Left ventricle myocardium superior (tissue), 1 donor: Measurements from ENCODE around the gene GALNT4. TPM values are rescaled to one million over a fixed set of nuclear protein-coding genes. Genes with fewer than 3 reads are reported as not detected.

Experiments used
- ATAC-seq: fragments of 200-7000 bp; cut with Tn5 transposase; one replicate; pipeline ENCODE4 v1.9.1; 2020; ENCODE audit warnings: mild to moderate bottlenecking, moderate library complexity
- DNase-seq: peaks from one replicate; pipeline ENCODE4 v3.0.0-alpha.2; 2020
- intact Hi-C: fragments of 100-400 bp; cut with micrococcal nuclease; formaldehyde crosslinking; loops from one replicate; pipeline ENCODE4 v1.11.0; 2022
- total RNA-seq: library from RNA; stranded (reverse); fragmentation: NEBNext Ultra II Directional; extraction: Animal tissue kit (Norgen Biotek cat#: 25700); gene quantifications from one replicate; pipeline ENCODE4 v1.2.1, GENCODE V29; 2021
- donor health status: DM: no; HTN: yes; CAD: no; lungs with severe emphysema.

Gene GALNT4
- total RNA-seq, 1 donor from 2014 or later: 1.8 TPM

DNA sequence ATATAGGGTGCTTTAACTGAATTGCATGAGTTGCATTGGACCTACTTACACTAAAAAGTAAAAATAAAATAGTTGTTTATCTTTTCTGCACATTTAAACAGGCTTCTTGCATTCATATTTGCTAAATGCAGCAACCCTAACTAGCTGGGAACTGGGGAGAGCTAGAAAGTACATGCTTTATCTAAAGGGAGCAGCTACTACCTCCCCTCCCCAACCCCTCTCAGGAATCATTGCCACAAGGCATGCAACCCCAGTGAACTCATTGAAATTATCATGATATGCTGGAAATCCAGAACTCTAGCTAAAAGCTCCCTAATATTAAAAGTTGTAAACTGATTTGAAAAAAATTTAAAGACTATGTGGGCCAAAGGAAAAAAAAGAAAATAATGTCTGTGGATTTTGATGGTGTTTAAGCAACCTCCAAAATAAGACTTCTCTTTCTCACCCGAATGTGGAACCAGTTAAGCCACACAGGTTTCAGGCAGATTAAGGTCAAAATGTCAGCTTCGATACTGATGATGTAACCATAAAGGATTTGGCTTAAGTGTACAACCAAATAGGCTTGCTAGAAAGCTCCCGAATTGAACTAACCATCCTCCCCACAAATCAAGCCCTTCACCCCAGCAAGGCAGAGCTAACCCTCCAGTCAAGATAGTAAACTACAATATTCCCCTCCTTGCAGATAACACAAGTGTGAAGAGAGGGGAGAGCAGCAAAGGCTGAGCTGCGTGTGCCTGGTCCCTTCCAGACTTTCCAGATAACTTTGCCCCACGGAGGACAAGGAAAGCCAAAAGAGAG is 15.0 kb upstream of the GALNT4 start:
- no peak for DNase-seq
- ATAC-seq: no peak
- intact Hi-C loops: loop anchor here (5.0 to 10.0 kb wide), 2 partner anchors 165 to 563 kb away; partner anchors contain the start of gene ATP2B1

DNA sequence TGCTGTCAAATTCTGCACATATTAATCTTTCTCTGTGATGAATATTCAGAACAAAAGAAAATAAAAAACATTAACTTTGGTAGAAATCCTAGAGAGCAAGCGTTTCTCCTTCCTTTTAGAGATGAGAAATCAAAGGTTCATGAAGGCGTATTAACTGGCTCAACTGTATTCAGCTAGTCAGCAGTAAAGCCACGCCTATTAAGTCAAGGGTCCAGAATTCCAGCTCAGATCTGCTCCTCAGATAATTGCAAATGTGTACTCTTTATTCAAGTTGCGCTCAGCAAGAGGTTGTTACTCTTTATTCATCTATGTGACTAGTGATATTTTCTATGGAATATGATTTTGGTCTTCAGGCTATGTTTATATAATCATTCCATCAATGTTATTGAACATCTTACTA is 14.3 kb upstream of the GALNT4 start:
- no peak for DNase-seq
- intact Hi-C loops: no loop called here
- ATAC-seq: no peak

DNA sequence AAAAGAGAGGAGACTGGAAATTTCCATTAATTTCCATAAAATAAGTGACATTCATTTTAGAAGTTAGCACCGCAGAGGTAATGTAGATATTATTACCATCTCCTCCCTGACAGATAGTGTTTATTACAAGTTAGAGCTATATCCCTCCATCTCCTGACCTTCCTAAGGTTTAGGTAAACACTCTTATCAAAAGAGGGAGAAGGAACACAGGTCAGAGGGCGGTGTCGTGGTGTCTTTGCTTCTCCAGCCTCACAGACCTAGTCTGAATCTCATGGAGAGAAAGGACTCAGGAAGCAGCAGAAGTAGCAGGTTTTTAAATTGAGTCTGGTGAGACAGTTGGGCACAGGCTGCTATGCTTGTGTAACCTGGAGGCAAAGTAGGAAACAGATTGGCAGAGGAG is 12.8 kb upstream of the GALNT4 start:
- DNase-seq (no peak), ATAC-seq (no peak)
- intact Hi-C loops: no loop called here

DNA sequence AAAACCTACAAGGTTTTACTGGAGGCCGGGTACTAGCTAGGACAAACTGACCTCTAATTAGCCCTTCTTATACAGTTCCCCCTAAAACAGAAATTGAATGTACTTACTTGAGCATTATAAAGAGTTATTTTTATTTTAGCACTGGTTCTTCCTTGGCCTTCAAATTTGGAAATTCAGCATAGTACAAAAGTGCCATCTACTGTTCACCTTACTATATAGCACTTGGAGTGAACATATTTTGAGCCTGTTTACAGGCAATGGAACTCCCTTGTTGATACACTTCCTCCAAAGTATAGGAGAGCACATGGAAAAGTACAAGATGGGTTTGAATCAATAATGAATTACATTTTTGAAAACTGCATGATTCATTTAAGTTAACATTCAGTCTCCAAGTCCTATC is 5.1 kb upstream of the GALNT4 start:
- no peak for DNase-seq
- no peak for ATAC-seq
- intact Hi-C loops: loop anchor here (2.0 to 5.0 kb wide), 2 partner anchors 57 to 513 kb away; no protein-coding TSS in a partner anchor

DNA sequence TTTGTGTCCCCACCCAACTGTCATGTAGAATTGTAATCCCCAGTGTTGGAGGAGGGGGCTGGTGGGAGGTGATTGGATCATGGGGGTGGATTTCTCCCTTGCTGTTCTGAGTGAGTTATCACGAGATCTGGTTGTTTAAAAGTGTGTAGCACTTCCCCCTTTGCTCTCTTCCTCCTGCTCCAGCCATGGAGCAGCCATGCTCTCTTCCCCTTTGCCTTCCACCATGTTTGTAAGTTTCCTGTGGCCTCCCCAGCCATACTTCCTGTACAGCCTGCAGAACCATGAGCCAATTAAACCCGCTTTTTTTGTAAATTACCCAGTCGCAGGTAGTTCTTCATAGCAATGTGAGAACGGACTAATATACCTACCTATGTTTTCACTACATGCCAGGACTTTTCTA is 3.8 kb upstream of the GALNT4 start:
- DNase-seq: no peak
- intact Hi-C loops: loop anchor here (2.0 kb wide), 1 partner anchor 512 kb away; no protein-coding TSS in a partner anchor
- no peak for ATAC-seq

DNA sequence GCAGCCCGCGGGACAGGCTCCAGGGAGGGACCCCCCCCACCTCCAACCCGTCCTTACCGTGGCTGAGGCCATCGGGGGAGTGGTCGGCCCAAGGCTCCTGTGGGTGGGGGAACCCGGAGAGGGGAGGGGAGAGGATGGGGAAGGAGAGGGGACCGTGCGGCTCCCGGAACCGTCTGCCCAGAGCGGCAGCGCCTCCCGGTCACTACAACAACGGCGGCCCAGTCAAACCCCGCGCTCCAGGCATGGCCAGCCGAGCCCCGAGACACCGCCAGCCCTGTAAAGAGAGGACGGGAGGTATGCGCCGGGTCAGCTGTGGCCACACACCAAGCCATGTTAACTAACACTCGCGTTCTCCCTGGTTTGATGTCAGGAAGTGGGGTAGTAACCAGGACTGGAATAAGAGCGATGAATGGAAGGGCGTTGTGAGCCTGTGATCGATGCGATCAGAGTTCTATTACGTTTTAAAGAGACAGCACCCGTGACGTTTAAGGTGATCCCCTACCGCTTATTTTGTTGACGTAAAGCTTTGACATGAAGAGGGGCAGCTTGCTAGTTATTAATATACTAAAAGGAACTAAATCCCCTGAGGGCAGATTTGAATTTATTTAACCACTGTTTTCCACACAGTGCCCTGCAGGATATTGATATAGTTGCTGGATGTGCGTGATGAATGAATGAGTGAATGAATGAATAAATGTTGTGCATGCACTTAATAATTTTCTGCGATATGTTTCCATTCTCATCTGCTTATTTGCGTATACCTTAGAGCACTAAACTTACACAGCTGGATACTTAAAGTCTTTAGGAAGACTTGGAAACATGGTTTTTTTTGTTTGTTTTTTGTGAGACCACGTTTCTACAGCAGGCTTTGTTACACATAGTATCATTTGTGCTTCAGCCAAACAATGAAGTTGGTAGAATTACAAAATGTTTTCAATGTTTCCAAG is 1.5 kb upstream of the GALNT4 start, which contains the start of gene POC1B:
Gene POC1B (minus strand): TSS at position 224 of the 947 bp plus-strand sequence. CDS start 152 bp downstream, at position 72.
- peak; percentile 90 for ATAC-seq
- peak; percentile 86 for DNase-seq
- intact Hi-C loops: no loop called here

DNA sequence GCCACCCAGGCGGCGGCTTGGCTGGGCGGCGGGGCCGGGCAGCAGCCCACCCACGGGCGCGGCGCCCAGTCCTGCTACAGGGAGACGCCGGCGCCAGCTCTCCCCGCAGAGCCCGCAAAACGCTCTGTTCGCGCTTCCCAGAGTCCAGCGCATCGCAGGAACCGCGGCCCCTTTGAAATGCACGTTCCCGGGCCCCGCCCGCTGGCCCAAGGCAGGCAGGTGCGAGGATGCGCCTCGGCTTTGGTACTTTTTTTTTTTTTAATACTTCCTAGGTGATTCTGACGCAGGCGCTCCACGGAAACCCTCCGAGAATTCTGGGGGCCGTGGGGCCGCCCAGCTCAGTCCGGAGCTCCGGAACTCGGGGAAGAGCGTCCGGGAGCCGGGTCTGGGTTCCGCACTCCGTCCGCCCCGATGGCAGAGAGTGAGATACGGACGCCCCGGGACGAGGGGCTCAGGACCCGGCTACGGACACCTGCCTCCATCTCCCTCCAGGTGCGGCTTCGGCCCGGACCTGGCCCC is 768 bp upstream of the GALNT4 start:
- DNase-seq (peak; percentile 65), ATAC-seq (peak; percentile 49)
- intact Hi-C loops: no loop called here

DNA sequence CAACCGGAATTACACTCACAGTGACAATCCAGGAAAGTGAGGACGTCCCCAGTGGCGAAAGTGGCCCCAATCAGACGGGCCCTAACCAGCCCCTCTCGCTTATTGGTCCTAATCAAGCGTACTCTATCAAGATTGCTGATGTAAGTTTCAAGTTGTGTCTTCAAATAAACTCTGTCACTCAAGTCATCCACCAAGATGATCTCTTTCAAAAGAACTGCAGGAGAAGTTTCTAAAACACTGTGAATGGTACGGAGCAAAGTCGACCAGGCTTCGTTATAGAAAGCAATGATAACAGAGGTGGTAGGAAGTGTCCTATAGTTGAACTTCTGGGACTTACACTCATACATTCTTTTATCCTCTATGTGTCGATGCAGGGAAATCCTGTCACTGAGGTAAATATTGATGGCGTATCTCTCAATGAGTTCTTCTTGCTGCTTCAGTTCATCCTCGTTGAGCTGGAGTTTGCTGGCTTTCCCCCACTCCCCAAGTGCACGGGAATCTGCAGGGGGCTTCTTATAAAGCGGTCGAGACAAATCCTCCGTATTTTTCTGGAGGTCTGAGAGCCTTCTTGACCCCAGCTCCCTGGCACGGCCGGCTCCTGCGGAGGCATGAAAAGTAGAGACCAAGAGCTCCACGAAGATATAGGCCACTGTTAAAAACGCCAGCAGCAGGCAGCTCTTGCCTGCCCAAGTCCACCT is 604 bp downstream of the GALNT4 start:
- ATAC-seq: no peak
- DNase-seq: no peak
- intact Hi-C loops: no loop called here

DNA sequence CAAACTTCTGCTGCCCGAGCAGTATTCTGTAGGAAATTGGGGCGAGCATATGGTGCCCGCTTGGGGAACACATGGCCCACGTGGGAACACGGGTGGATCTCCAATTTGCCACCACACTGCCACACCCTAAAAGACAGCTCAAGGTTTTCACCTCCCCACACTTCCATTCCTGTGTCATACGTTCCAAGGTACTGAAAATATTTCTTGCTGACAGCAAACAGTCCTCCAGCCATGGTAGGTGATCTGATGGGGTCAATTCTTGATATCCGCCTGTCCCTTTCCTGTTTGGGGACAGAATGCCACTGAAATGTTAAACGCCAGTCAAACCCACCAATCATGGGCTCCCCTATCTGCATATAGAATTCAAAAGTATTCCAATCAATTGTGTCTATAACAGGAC is 1.2 kb downstream of the GALNT4 start:
- intact Hi-C loops: no loop called here
- ATAC-seq (no peak), DNase-seq (no peak)

DNA sequence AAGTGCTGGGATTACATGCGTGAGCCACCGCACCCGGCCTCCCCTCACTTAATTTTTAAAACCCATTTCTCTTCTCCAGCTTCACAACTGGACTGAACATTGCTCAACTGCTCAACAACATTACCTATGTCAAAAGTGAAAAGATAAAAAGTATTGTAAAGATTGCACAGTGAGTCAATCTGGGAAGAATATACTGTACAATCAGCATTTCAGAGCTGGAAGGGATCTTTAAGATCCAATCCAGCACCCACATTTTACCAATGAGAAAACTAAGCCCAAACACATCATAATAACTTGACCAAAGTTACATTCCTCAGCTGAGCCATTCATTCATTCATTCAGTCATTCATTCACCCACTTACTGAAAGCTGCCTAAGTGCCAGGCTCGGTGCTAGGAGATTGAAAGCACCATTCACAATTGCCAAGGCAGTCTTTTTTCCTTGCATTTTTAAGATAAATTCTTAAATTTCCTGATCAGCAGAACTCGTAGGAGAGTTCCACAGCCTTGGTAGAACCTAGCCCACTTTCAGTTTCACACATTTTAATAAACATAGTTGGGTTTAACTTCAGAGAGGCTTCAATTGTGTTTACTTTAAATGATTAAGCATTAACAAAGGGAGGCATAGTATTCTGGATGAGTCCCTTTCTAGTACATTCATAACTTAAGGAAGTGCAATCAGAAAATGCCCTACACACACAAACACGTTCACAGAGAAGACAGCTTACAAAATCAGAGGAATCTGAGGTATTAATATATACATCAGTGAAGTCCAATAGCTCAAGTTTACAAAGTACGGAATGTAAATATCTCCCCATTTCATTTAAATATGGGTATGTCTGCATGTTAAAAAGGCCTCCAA is 3.0 kb downstream of the GALNT4 start:
- intact Hi-C loops: no loop called here
- ATAC-seq (no peak), DNase-seq (no peak)

DNA sequence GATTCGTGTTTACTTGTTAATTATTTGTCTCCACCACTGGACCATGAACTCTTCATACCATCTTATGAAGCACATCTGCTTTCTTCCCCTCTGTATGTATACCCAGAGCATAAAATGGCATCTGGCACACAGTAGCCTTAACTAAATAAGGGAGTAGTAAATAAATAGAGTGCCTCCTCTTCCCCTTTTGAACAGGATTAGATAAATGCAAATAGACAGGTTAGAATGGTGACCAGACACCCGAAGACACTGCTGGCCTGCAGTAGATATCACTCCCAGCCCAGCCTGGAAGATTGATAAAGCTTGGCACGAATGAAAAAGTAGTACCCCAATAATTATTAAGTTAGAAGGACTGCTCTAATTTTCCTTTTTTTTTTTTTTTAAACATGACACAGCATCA is 6.9 kb downstream of the GALNT4 start:
- intact Hi-C loops: no loop called here
- no peak for ATAC-seq
- no peak for DNase-seq

DNA sequence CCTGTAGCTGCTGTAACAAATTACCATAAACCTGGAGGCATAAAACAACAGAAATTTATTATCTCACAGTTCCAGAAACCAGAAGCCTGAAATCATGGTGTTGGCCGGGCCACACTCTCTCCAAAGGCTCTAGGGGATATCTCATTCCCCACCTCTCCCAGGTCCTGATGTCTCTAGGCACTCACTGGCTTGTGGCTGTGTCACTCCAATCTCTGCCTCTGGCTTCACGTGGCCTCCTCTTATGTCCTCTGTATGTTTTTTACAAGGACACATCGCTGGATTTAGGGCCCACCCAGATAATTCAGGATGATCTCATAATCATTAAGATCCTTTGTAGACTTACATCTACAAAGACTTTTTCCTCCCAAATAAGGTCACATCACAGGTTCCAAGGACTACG is 8.0 kb downstream of the GALNT4 start:
- intact Hi-C loops: no loop called here
- DNase-seq: no peak
- no peak for ATAC-seq

DNA sequence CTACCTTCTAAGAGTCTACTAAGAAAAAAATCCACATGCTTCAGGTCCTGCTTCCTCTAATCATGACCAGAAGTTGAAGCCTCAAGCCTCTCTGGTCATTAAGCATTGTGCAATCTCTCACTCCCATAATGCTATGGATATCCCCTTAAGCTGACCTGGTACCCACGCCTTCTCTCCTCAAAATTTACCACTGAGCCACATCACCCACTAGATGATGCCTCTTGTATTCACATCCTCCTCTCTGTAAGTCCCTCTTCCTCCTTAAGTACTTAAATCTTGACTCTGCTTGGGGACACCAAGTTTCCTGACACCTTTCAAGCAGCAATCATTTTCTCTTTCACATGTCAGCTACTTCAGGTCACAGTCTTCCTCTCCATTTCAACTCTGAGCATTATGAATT is 9.8 kb downstream of the GALNT4 start:
- intact Hi-C loops: no loop called here
- DNase-seq (no peak), ATAC-seq (no peak)

DNA sequence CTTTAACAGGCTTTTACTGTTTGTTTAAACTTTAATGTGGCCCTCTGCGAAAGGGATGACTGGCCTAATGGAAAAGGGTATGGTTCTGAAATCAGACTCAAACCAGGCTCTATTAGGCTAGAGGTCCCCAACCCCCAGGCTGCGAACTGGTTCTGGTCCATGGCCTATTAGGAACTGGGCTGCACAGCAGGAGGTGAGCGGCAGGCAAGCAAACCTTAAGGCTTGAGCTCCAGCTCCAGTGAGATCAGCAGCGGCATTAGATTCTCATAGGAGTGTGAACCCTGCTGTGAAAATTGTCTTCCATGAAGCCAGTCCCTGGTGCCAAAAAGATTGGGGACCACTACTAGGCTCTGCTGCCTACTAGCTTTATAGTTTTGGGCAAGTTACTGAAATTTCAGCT is 11.1 kb downstream of the GALNT4 start:
- DNase-seq (no peak), ATAC-seq (no peak)
- intact Hi-C loops: no loop called here

DNA sequence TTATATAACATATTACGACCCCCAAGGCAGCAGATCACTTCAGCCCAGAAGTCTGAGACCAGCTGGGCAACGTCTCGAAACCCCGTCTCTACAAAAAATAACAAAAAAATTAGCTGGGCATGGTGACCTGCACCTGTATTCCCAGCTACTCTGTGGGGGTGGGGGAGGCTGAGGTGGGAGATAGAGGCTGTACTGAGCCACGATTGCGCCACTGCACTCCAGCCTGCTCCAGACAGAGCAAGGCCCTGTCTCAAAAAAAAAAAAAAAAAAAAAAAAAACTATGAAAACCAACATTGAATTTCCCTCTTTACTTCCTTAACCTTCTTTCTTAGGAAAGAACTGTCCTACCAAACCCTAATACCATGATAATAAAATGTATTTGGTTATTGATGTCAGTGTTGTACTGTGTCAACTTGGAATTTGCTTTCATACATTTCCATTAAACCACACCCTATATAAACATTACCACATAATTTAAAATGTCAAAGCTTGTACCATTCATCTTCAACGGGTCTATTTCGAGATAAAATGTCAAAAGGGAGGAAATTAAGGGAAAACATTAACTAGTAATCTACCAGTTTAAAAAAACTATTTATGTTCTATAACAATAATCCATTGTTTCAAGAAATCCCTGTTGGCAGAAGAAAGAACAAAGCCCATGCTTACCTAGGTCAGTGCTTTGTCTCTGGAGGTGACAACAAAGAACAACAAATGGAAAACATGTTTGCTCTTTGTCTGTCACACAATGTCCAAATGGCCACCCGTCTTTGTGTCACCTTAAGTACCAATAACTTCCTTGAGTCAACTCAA is 17.4 kb downstream of the GALNT4 start:
- no peak for ATAC-seq

DNA sequence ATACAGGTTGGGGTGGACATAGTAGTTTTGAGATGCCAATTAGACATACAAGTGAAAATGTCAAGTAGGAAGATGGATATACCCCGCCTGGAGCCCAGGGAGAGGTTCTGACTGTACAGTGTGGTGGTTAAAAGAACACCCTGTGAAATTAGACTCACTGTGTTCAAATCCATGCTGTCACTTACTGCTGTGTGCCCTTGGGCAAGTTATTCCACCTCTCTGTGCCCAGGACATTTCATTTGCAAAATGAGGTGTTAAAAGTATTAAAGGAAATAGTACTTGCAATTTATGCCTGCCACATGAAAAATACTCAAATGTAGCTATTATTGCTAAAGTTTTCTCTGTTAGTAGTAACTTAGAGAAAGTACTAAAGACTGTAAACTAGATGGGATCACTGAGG is 18.5 kb downstream of the GALNT4 start:
- intact Hi-C loops: no loop called here
- ATAC-seq (no peak), DNase-seq (no peak)

More for the DNA sequence above, 17.4 kb downstream of the GALNT4 start:
- no peak for DNase-seq
- intact Hi-C loops: no loop called here

DNA sequence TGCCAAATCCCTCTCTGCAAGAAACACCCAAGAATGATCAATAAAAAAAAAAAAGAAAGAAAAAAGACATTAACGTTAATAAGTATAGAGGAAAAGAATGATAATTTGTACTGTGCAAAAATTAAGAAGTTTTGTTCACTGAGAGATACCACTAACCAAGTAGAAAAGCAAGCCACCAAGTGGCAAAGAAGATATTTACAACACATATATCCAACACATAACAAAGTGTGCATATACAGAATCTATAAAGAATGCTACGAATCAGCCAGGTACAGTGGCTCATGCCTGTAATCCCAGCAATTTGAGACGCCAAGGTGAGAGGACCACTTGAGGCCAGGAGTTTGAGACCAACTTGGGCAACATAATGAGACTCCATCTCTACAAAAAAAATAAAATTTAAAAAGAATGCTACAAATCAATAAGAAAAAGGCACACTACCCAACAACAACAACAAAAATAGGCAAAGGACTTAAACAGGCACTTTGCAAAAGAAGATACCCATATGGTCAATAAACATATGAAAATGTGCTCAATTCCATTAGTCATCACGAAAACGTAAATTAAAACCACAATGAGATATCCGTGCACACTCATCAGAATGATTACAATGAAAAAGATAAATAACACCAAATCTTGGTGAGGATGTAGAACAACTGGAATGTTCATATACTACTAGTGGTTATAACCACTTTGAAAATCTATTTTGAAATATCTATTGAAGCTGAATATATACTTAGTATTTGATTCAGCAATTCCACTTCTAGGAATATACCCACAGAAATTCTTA is 19.8 kb downstream of the GALNT4 start:
- intact Hi-C loops: no loop called here

More for the DNA sequence above, 19.8 kb downstream of the GALNT4 start:
- ATAC-seq (no peak), DNase-seq (no peak)
